ENCODE measurements around the gene PRKN.
A peak's percentile ranks its signal among the peaks of the same experiment; 100 is the strongest.

Gene PRKN

GRCh38 chr6:162489101-162489976, 238.2 kb downstream of the PRKN start:
- H3K27me3 ChIP-seq (ENCODE audit: control insufficient read depth, insufficient read depth, low read length): no peaks in the 10 kb centered on the region
- H3K4me3 ChIP-seq (ENCODE audit: low read length): no peak overlapping the region
- H3K27ac ChIP-seq (ENCODE audit: low read depth, low read length): no peak overlapping the region
- H3K9ac ChIP-seq (ENCODE audit: low read length): no peak overlapping the region
- H3K36me3 ChIP-seq (ENCODE audit: control insufficient read depth, insufficient read depth, low read length): no peaks in the 10 kb centered on the region
- no peaks in the 10 kb centered on the region for H3K4me1 ChIP-seq (ENCODE audit: control insufficient read depth, insufficient read depth, low read length)

- Histone ChIP-seq H3K27ac (ENCODE audit: low read depth, low read length) (no peak overlapping the region), H3K9ac (ENCODE audit: low read length) (no peak overlapping the region), H3K36me3 (ENCODE audit: control insufficient read depth, insufficient read depth, low read length) (no peaks in the 10 kb centered on the region), H3K4me1 (ENCODE audit: control insufficient read depth, insufficient read depth, low read length) (no peaks in the 10 kb centered on the region), H3K4me3 (ENCODE audit: low read length) (no peak overlapping the region), H3K27me3 (ENCODE audit: control insufficient read depth, insufficient read depth, low read length) (no peaks in the 10 kb centered on the region)
These were observed 239.1 kb downstream of the PRKN start for GRCh38 chr6:162488444-162488843.

GRCh38 chr6:162485464-162485863, 242.1 kb downstream of the PRKN start:
- Histone ChIP-seq H3K27me3 (ENCODE audit: control insufficient read depth, insufficient read depth, low read length) (no peaks in the 10 kb centered on the region), H3K9ac (ENCODE audit: low read length) (no peak overlapping the region), H3K4me1 (ENCODE audit: control insufficient read depth, insufficient read depth, low read length) (no peaks in the 10 kb centered on the region), H3K27ac (ENCODE audit: low read depth, low read length) (no peak overlapping the region), H3K36me3 (ENCODE audit: control insufficient read depth, insufficient read depth, low read length) (no peaks in the 10 kb centered on the region), H3K4me3 (ENCODE audit: low read length) (peak overlapping the region; percentile 1)

GRCh38 chr6:162481938-162482337, 245.6 kb downstream of the PRKN start:
- Histone ChIP-seq H3K27ac (ENCODE audit: low read depth, low read length) (no peak overlapping the region), H3K36me3 (ENCODE audit: control insufficient read depth, insufficient read depth, low read length) (no peaks in the 10 kb centered on the region), H3K4me3 (ENCODE audit: low read length) (no peak overlapping the region), H3K4me1 (ENCODE audit: control insufficient read depth, insufficient read depth, low read length) (no peaks in the 10 kb centered on the region), H3K9ac (ENCODE audit: low read length) (no peak overlapping the region), H3K27me3 (ENCODE audit: control insufficient read depth, insufficient read depth, low read length) (no peaks in the 10 kb centered on the region)

- Histone ChIP-seq H3K27me3 (ENCODE audit: control insufficient read depth, insufficient read depth, low read length) (no peaks in the 10 kb centered on the region), H3K36me3 (ENCODE audit: control insufficient read depth, insufficient read depth, low read length) (no peaks in the 10 kb centered on the region), H3K27ac (ENCODE audit: low read depth, low read length) (no peak overlapping the region), H3K4me3 (ENCODE audit: low read length) (no peak overlapping the region), H3K9ac (ENCODE audit: low read length) (no peak overlapping the region), H3K4me1 (ENCODE audit: control insufficient read depth, insufficient read depth, low read length) (no peaks in the 10 kb centered on the region)
These were observed 246.2 kb downstream of the PRKN start for GRCh38 chr6:162481320-162481719.

GRCh38 chr6:162478192-162478671, 249.3 kb downstream of the PRKN start:
- Histone ChIP-seq H3K9ac (ENCODE audit: low read length) (no peak overlapping the region), H3K4me1 (ENCODE audit: control insufficient read depth, insufficient read depth, low read length) (no peaks in the 10 kb centered on the region), H3K27ac (ENCODE audit: low read depth, low read length) (no peak overlapping the region), H3K27me3 (ENCODE audit: control insufficient read depth, insufficient read depth, low read length) (no peaks in the 10 kb centered on the region), H3K4me3 (ENCODE audit: low read length) (no peak overlapping the region), H3K36me3 (ENCODE audit: control insufficient read depth, insufficient read depth, low read length) (no peaks in the 10 kb centered on the region)

- Histone ChIP-seq H3K4me1 (ENCODE audit: control insufficient read depth, insufficient read depth, low read length) (no peaks in the 10 kb centered on the region), H3K27me3 (ENCODE audit: control insufficient read depth, insufficient read depth, low read length) (no peaks in the 10 kb centered on the region), H3K9ac (ENCODE audit: low read length) (no peak overlapping the region), H3K36me3 (ENCODE audit: control insufficient read depth, insufficient read depth, low read length) (no peaks in the 10 kb centered on the region), H3K4me3 (ENCODE audit: low read length) (no peak overlapping the region), H3K27ac (ENCODE audit: low read depth, low read length) (no peak overlapping the region)
These were observed 252.8 kb downstream of the PRKN start for GRCh38 chr6:162474722-162475121.

- Histone ChIP-seq H3K27ac (ENCODE audit: low read depth, low read length) (no peak overlapping the region), H3K4me3 (ENCODE audit: low read length) (no peak overlapping the region), H3K4me1 (ENCODE audit: control insufficient read depth, insufficient read depth, low read length) (no peaks in the 10 kb centered on the region), H3K36me3 (ENCODE audit: control insufficient read depth, insufficient read depth, low read length) (no peaks in the 10 kb centered on the region), H3K9ac (ENCODE audit: low read length) (no peak overlapping the region), H3K27me3 (ENCODE audit: control insufficient read depth, insufficient read depth, low read length) (no peaks in the 10 kb centered on the region)
These were observed 255.7 kb downstream of the PRKN start for GRCh38 chr6:162471842-162472241.

- H3K27ac ChIP-seq (ENCODE audit: low read depth, low read length): no peak overlapping the region
- H3K36me3 ChIP-seq (ENCODE audit: control insufficient read depth, insufficient read depth, low read length): no peaks in the 10 kb centered on the region
- no peak overlapping the region for H3K4me3 ChIP-seq (ENCODE audit: low read length)
- H3K4me1 ChIP-seq (ENCODE audit: control insufficient read depth, insufficient read depth, low read length): no peaks in the 10 kb centered on the region
- H3K9ac ChIP-seq (ENCODE audit: low read length): no peak overlapping the region
- no peaks in the 10 kb centered on the region for H3K27me3 ChIP-seq (ENCODE audit: control insufficient read depth, insufficient read depth, low read length)
These were observed 259.2 kb downstream of the PRKN start for GRCh38 chr6:162468326-162468725.

GRCh38 chr6:162467679-162468078, 259.9 kb downstream of the PRKN start:
- no peak overlapping the region for H3K27ac ChIP-seq (ENCODE audit: low read depth, low read length)
- H3K27me3 ChIP-seq (ENCODE audit: control insufficient read depth, insufficient read depth, low read length): no peaks in the 10 kb centered on the region
- no peak overlapping the region for H3K4me3 ChIP-seq (ENCODE audit: low read length)
- no peaks in the 10 kb centered on the region for H3K36me3 ChIP-seq (ENCODE audit: control insufficient read depth, insufficient read depth, low read length)
- no peaks in the 10 kb centered on the region for H3K4me1 ChIP-seq (ENCODE audit: control insufficient read depth, insufficient read depth, low read length)
- H3K9ac ChIP-seq (ENCODE audit: low read length): no peak overlapping the region

- Histone ChIP-seq H3K4me1 (ENCODE audit: control insufficient read depth, insufficient read depth, low read length) (no peaks in the 10 kb centered on the region), H3K27ac (ENCODE audit: low read depth, low read length) (no peak overlapping the region), H3K27me3 (ENCODE audit: control insufficient read depth, insufficient read depth, low read length) (no peaks in the 10 kb centered on the region), H3K4me3 (ENCODE audit: low read length) (no peak overlapping the region), H3K36me3 (ENCODE audit: control insufficient read depth, insufficient read depth, low read length) (no peaks in the 10 kb centered on the region), H3K9ac (ENCODE audit: low read length) (no peak overlapping the region)
These were observed 264.0 kb downstream of the PRKN start for GRCh38 chr6:162463576-162463975.

GRCh38 chr6:162459985-162460384, 267.6 kb downstream of the PRKN start:
- Histone ChIP-seq H3K36me3 (ENCODE audit: control insufficient read depth, insufficient read depth, low read length) (no peaks in the 10 kb centered on the region), H3K27ac (ENCODE audit: low read depth, low read length) (no peak overlapping the region), H3K4me3 (ENCODE audit: low read length) (no peak overlapping the region), H3K4me1 (ENCODE audit: control insufficient read depth, insufficient read depth, low read length) (no peaks in the 10 kb centered on the region), H3K27me3 (ENCODE audit: control insufficient read depth, insufficient read depth, low read length) (no peaks in the 10 kb centered on the region), H3K9ac (ENCODE audit: low read length) (no peak overlapping the region)

- Histone ChIP-seq H3K9ac (ENCODE audit: low read length) (no peak overlapping the region), H3K27me3 (ENCODE audit: control insufficient read depth, insufficient read depth, low read length) (no peaks in the 10 kb centered on the region), H3K27ac (ENCODE audit: low read depth, low read length) (no peak overlapping the region)
These were observed 277.2 kb downstream of the PRKN start for GRCh38 chr6:162450358-162450757.

More at GRCh38 chr6:162450358-162450757, 277.2 kb downstream of the PRKN start:
- H3K4me1 ChIP-seq (ENCODE audit: control insufficient read depth, insufficient read depth, low read length): no peaks in the 10 kb centered on the region
- H3K36me3 ChIP-seq (ENCODE audit: control insufficient read depth, insufficient read depth, low read length): no peaks in the 10 kb centered on the region
- no peak overlapping the region for H3K4me3 ChIP-seq (ENCODE audit: low read length)
